Measurements from ENCODE around the gene EML6.

EML6 gene

DNA sequence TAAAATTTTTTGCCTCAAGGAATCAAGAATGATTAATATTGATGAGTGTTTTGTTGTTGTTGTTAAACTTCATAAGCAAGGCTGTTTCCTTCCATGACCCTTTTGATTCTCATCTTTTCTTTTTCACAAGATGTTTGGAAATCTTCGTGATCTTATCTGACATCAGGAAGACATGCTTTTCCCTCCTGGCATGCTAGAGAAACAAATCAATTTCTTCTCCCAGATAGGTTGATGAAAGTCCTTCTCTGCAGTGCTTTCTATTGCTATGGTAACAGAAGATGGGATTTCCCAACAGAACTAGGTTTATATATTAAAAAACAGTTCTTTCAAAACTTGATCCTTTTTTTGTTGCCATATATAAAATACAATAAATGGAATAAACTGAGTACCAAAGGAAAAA lies 85.2 kb downstream of the EML6 start:
- no peak overlapping the region for H2AK5ac ChIP-seq (ENCODE audit: low read depth, low read length)
- H3K27me3 ChIP-seq (ENCODE audit: control insufficient read depth in 3 of 3, insufficient read depth in 3 of 3, low read depth in 1 of 3, low read length in 3 of 3), result no peaks in the 10 kb centered on the region
- H3K27ac ChIP-seq (replicated peaks; ENCODE audit: low read length), result no peak overlapping the region
- H2BK5ac ChIP-seq (ENCODE audit: low read length), result no peak overlapping the region
- no peak overlapping the region for H3K23ac ChIP-seq (ENCODE audit: low read depth, low read length, poor library complexity)
- no peak overlapping the region for H3K9ac ChIP-seq (ENCODE audit: low read depth, low read length, poor library complexity)
- no peak overlapping the region for H2AFZ ChIP-seq (ENCODE audit: low read length)
- H4K8ac ChIP-seq (ENCODE audit: low read depth, low read length), result no peak overlapping the region
- H2BK15ac ChIP-seq (ENCODE audit: low read length), result no peak overlapping the region
- H3K4ac ChIP-seq (ENCODE audit: low read length), result no peak overlapping the region
- H3K18ac ChIP-seq (ENCODE audit: low read length), result no peak overlapping the region
- no peak overlapping the region for H3K4me2 ChIP-seq (ENCODE audit: insufficient read depth, low read length, poor library complexity, severe bottlenecking)
- no peak for DNase-seq (ENCODE audit: low spot score)
- H4K91ac ChIP-seq (ENCODE audit: low read depth, low read length, poor library complexity), result no peak overlapping the region
- no peaks in the 10 kb centered on the region for H3K9me3 ChIP-seq (replicated peaks in 1 of 2; ENCODE audit: control insufficient read depth in 2 of 2, insufficient read depth in 1 of 2, low read depth in 1 of 2, low read length in 2 of 2)
- no peak overlapping the region for H2BK12ac ChIP-seq (ENCODE audit: low read length)
- no peak overlapping the region for H2BK120ac ChIP-seq (ENCODE audit: low read depth, low read length)
- no peaks in the 10 kb centered on the region for H3K79me1 ChIP-seq (ENCODE audit: low read depth, low read length)
- H3K36me3 ChIP-seq (replicated peaks in 1 of 2; ENCODE audit: control insufficient read depth in 2 of 2, insufficient read depth in 2 of 2, low read length in 2 of 2), result no peaks in the 10 kb centered on the region
- H3K4me3 ChIP-seq (ENCODE audit: low read length in 2 of 2), result no peak overlapping the region
- WGBS, 2 donors (ENCODE audit: extremely low coverage in 2 of 2, insufficient read length in 2 of 2, insufficient replicate concordance in 1 of 2), result no CpG with 5 or more reads among the region's 1 CpG
- no peak overlapping the region for H3K14ac ChIP-seq (ENCODE audit: low read length)
- peaks cover 5 to 13% of the 10 kb centered on the region in 2 donors for H3K4me1 ChIP-seq (ENCODE audit: control insufficient read depth in 2 of 2, insufficient read depth in 1 of 2, low read depth in 1 of 2, low read length in 2 of 2)

- H3K4ac ChIP-seq (ENCODE audit: low read length), result no peak overlapping the region
- H2AFZ ChIP-seq (ENCODE audit: low read length), result no peak overlapping the region
- no peak overlapping the region for H2BK5ac ChIP-seq (ENCODE audit: low read length)
- no peak overlapping the region for H3K27ac ChIP-seq (replicated peaks; ENCODE audit: low read length)
- no peaks in the 10 kb centered on the region for H3K36me3 ChIP-seq (replicated peaks in 1 of 2; ENCODE audit: control insufficient read depth in 2 of 2, insufficient read depth in 2 of 2, low read length in 2 of 2)
- no peaks in the 10 kb centered on the region for H3K79me1 ChIP-seq (ENCODE audit: low read depth, low read length)
- H3K18ac ChIP-seq (ENCODE audit: low read length), result no peak overlapping the region
- H4K91ac ChIP-seq (ENCODE audit: low read depth, low read length, poor library complexity), result no peak overlapping the region
- no peak overlapping the region for H3K9ac ChIP-seq (ENCODE audit: low read depth, low read length, poor library complexity)
- no peak overlapping the region for H2BK12ac ChIP-seq (ENCODE audit: low read length)
- no peak overlapping the region for H2BK120ac ChIP-seq (ENCODE audit: low read depth, low read length)
- no peak overlapping the region for H3K4me2 ChIP-seq (ENCODE audit: insufficient read depth, low read length, poor library complexity, severe bottlenecking)
- no peaks in the 10 kb centered on the region for H3K9me3 ChIP-seq (replicated peaks in 1 of 2; ENCODE audit: control insufficient read depth in 2 of 2, insufficient read depth in 1 of 2, low read depth in 1 of 2, low read length in 2 of 2)
- no peak overlapping the region for H4K8ac ChIP-seq (ENCODE audit: low read depth, low read length)
- no peak overlapping the region for H2BK15ac ChIP-seq (ENCODE audit: low read length)
- no peak overlapping the region for H3K23ac ChIP-seq (ENCODE audit: low read depth, low read length, poor library complexity)
- H3K4me1 ChIP-seq (ENCODE audit: control insufficient read depth in 2 of 2, insufficient read depth in 1 of 2, low read depth in 1 of 2, low read length in 2 of 2), result peaks cover 5 to 22% of the 10 kb centered on the region in 2 donors
- H2AK5ac ChIP-seq (ENCODE audit: low read depth, low read length), result no peak overlapping the region
- no peak for DNase-seq (ENCODE audit: low spot score)
- no peaks in the 10 kb centered on the region for H3K27me3 ChIP-seq (ENCODE audit: control insufficient read depth in 3 of 3, insufficient read depth in 3 of 3, low read depth in 1 of 3, low read length in 3 of 3)
- H3K14ac ChIP-seq (ENCODE audit: low read length), result no peak overlapping the region
- no peak overlapping the region for H3K4me3 ChIP-seq (ENCODE audit: low read length in 2 of 2)
Measured at GRCh38 chr2:54809819-54810218, 86.4 kb downstream of the EML6 start.

- H2BK12ac ChIP-seq (ENCODE audit: low read length), result no peak overlapping the region
- no peaks in the 10 kb centered on the region for H3K27me3 ChIP-seq (ENCODE audit: control insufficient read depth in 3 of 3, insufficient read depth in 3 of 3, low read depth in 1 of 3, low read length in 3 of 3)
- H3K4me1 ChIP-seq (ENCODE audit: control insufficient read depth in 2 of 2, insufficient read depth in 1 of 2, low read depth in 1 of 2, low read length in 2 of 2), result peaks cover 5 to 26% of the 10 kb centered on the region in 2 donors
- no peak overlapping the region for H3K4me2 ChIP-seq (ENCODE audit: insufficient read depth, low read length, poor library complexity, severe bottlenecking)
- no peak overlapping the region for H3K4me3 ChIP-seq (ENCODE audit: low read length in 2 of 2)
- H3K23ac ChIP-seq (ENCODE audit: low read depth, low read length, poor library complexity), result no peak overlapping the region
- H3K79me1 ChIP-seq (ENCODE audit: low read depth, low read length), result no peaks in the 10 kb centered on the region
- no peak overlapping the region for H4K8ac ChIP-seq (ENCODE audit: low read depth, low read length)
- H3K14ac ChIP-seq (ENCODE audit: low read length), result no peak overlapping the region
- H2AFZ ChIP-seq (ENCODE audit: low read length), result no peak overlapping the region
- no peak overlapping the region for H3K27ac ChIP-seq (replicated peaks; ENCODE audit: low read length)
- no peak for DNase-seq (ENCODE audit: low spot score)
- H3K9ac ChIP-seq (ENCODE audit: low read depth, low read length, poor library complexity), result no peak overlapping the region
- whole genome bisulfite sequencing, 2 donors (ENCODE audit: extremely low coverage in 2 of 2, insufficient read length in 2 of 2, insufficient replicate concordance in 1 of 2), result no CpG with 5 or more reads among the region's 3 CpGs
- no peak overlapping the region for H2BK120ac ChIP-seq (ENCODE audit: low read depth, low read length)
- no peak overlapping the region for H2BK15ac ChIP-seq (ENCODE audit: low read length)
- no peak overlapping the region for H2AK5ac ChIP-seq (ENCODE audit: low read depth, low read length)
- H3K4ac ChIP-seq (ENCODE audit: low read length), result no peak overlapping the region
- no peak overlapping the region for H4K91ac ChIP-seq (ENCODE audit: low read depth, low read length, poor library complexity)
- H3K9me3 ChIP-seq (replicated peaks in 1 of 2; ENCODE audit: control insufficient read depth in 2 of 2, insufficient read depth in 1 of 2, low read depth in 1 of 2, low read length in 2 of 2), result no peaks in the 10 kb centered on the region
- H2BK5ac ChIP-seq (ENCODE audit: low read length), result no peak overlapping the region
- H3K36me3 ChIP-seq (replicated peaks in 1 of 2; ENCODE audit: control insufficient read depth in 2 of 2, insufficient read depth in 2 of 2, low read length in 2 of 2), result no peaks in the 10 kb centered on the region
- no peak overlapping the region for H3K18ac ChIP-seq (ENCODE audit: low read length)
Measured at GRCh38 chr2:54810246-54810645, 86.8 kb downstream of the EML6 start.

- Histone ChIP-seq H3K4ac (ENCODE audit: low read length) (no peak overlapping the region), H2AFZ (ENCODE audit: low read length) (no peak overlapping the region), H3K18ac (ENCODE audit: low read length) (no peak overlapping the region), H2BK12ac (ENCODE audit: low read length) (no peak overlapping the region), H2BK15ac (ENCODE audit: low read length) (no peak overlapping the region), H3K4me3 (ENCODE audit: low read length in 2 of 2) (no peak overlapping the region), H3K36me3 (replicated peaks in 1 of 2; ENCODE audit: control insufficient read depth in 2 of 2, insufficient read depth in 2 of 2, low read length in 2 of 2) (no peaks in the 10 kb centered on the region), H2BK120ac (ENCODE audit: low read depth, low read length) (no peak overlapping the region), H3K79me1 (ENCODE audit: low read depth, low read length) (no peaks in the 10 kb centered on the region), H2AK5ac (ENCODE audit: low read depth, low read length) (no peak overlapping the region), H3K23ac (ENCODE audit: low read depth, low read length, poor library complexity) (no peak overlapping the region), H4K91ac (ENCODE audit: low read depth, low read length, poor library complexity) (no peak overlapping the region), H3K27me3 (ENCODE audit: control insufficient read depth in 3 of 3, insufficient read depth in 3 of 3, low read depth in 1 of 3, low read length in 3 of 3) (no peaks in the 10 kb centered on the region), H2BK5ac (ENCODE audit: low read length) (no peak overlapping the region), H3K9ac (ENCODE audit: low read depth, low read length, poor library complexity) (no peak overlapping the region), H3K14ac (ENCODE audit: low read length) (no peak overlapping the region), H3K27ac (replicated peaks; ENCODE audit: low read length) (no peak overlapping the region), H4K8ac (ENCODE audit: low read depth, low read length) (no peak overlapping the region), H3K4me1 (ENCODE audit: control insufficient read depth in 2 of 2, insufficient read depth in 1 of 2, low read depth in 1 of 2, low read length in 2 of 2) (peaks cover 2 to 27% of the 10 kb centered on the region in 2 donors), H3K9me3 (replicated peaks in 1 of 2; ENCODE audit: control insufficient read depth in 2 of 2, insufficient read depth in 1 of 2, low read depth in 1 of 2, low read length in 2 of 2) (no peaks in the 10 kb centered on the region), H3K4me2 (ENCODE audit: insufficient read depth, low read length, poor library complexity, severe bottlenecking) (no peak overlapping the region)
- no peak for DNase-seq (ENCODE audit: low spot score)
- no CpG with 5 or more reads among the region's 1 CpG for WGBS, 2 donors (ENCODE audit: extremely low coverage in 2 of 2, insufficient read length in 2 of 2, insufficient replicate concordance in 1 of 2)
Measured at GRCh38 chr2:54813584-54813983, 90.1 kb downstream of the EML6 start.

Measured in neuronal stem cell (in vitro differentiated cells).